OCI-LY7 (cell line): ENCODE data around the gene B3GAT3. TPM values are rescaled to one million over a fixed set of nuclear protein-coding genes. Genes with fewer than 3 reads are reported as not detected.
"Not testable (repeated sequence)": the region's sequence is repeated elsewhere in the genome, so short reads cannot be mapped to it uniquely, and the experiment has no call there.

Source experiments
- BruUV-seq: library from RNA; stranded (reverse); fragments of 400-500 nt; replicated peaks from 2 replicates; lab custom pipeline; 2021; lab: Mats Ljungman, UMichigan
- CTCF ChIA-PET: fragments of 300-600 bp; sonication (Branson Sonifier 250); formaldehyde crosslinking; loops from one replicate; lab custom pipeline; 2022; ENCODE audit warnings: antibody characterized with exemption; ENCODE audit not compliant: unreplicated experiment; lab: Charles Lee
- POLR2A ChIA-PET: fragments of 300-600 bp; sonication (Branson Sonifier 250); formaldehyde crosslinking; loops from one replicate; lab custom pipeline; 2022; ENCODE audit warnings: antibody characterized with exemption; lab: Charles Lee
- DNase-seq: peaks from one replicate; pipeline ENCODE4 v3.0.0-alpha.2; 2015; ENCODE audit warnings: low spot score
- H2AFZ ChIP-seq: fragments of 200-600 bp; sonication (generic), shearing (Covaris generic); 2 replicates; pipeline ENCODE4 v1.6.1; 2014; ENCODE audit warnings: mild to moderate bottlenecking, antibody characterized with exemption, low read length, moderate library complexity
- H3K27ac ChIP-seq: fragments of 200-600 bp; sonication (generic); 2 replicates; pipeline ENCODE4 v1.5.1; 2014; ENCODE audit warnings: mixed run types, low read depth, mild to moderate bottlenecking, moderate library complexity, low read length, inconsistent platforms; ENCODE audit not compliant: poor library complexity, severe bottlenecking
- H3K36me3 ChIP-seq: fragments of 200-600 bp; sonication (generic); 2 replicates; pipeline ENCODE4 v1.6.1; 2014; ENCODE audit warnings: mild to moderate bottlenecking, antibody characterized with exemption, low read length, moderate library complexity, mixed read lengths; ENCODE audit not compliant: insufficient read depth
- H3K4me1 ChIP-seq: fragments of 200-600 bp; sonication (generic); 2 replicates; pipeline ENCODE4 v1.5.1; 2014; ENCODE audit warnings: mild to moderate bottlenecking, low read length; ENCODE audit not compliant: insufficient read depth, poor library complexity, severe bottlenecking
- H3K4me2 ChIP-seq: fragments of 200-600 bp; sonication (generic); 2 replicates; pipeline ENCODE4 v1.6.1; 2014; ENCODE audit warnings: mild to moderate bottlenecking, low read length
- H3K4me3 ChIP-seq: fragments of 200-600 bp; sonication (generic); 2 replicates; pipeline ENCODE4 v1.5.1; 2014; ENCODE audit warnings: mild to moderate bottlenecking, low read depth, low read length; ENCODE audit not compliant: poor library complexity, severe bottlenecking
- H3K79me2 ChIP-seq: fragments of 200-600 bp; sonication (generic); 2 replicates; pipeline ENCODE4 v1.6.1; 2016; ENCODE audit warnings: low read depth, mild to moderate bottlenecking, low read length, moderate library complexity, mixed read lengths; ENCODE audit not compliant: insufficient read depth
- H3K9me2 ChIP-seq: fragments of 200-600 bp; sonication (generic); 2 replicates; pipeline ENCODE4 v1.6.1; 2016; ENCODE audit warnings: mild to moderate bottlenecking, low read length, mixed read lengths; ENCODE audit not compliant: insufficient read depth
- H3K9me3 ChIP-seq: fragments of 200-600 bp; sonication (generic); 2 replicates; pipeline ENCODE4 v1.6.1; 2014; ENCODE audit warnings: mild to moderate bottlenecking, mixed run types, low read length, mixed read lengths
- H4K20me1 ChIP-seq: fragments of 200-600 bp; sonication (generic); 2 replicates; pipeline ENCODE4 v1.6.1; 2014; ENCODE audit warnings: mild to moderate bottlenecking, antibody characterized with exemption, low read length, moderate library complexity, mixed read lengths; ENCODE audit not compliant: insufficient read depth
- CTCF ChIP-seq: fragments of 200-600 bp; sonication (generic); conservative IDR thresholded peaks from 2 replicates; pipeline ENCODE4 v1.5.1; 2014; ENCODE audit warnings: mild to moderate bottlenecking, antibody characterized with exemption, low read length, moderate library complexity, mixed read lengths
- EZH2phosphoT487 ChIP-seq: fragments of 200-600 bp; sonication (generic); IDR thresholded peaks from 2 replicates; pipeline ENCODE4 v1.6.1; 2018; ENCODE audit warnings: low read depth, borderline replicate concordance, mild to moderate bottlenecking, mixed run types, antibody characterized with exemption, low read length, moderate library complexity, mixed read lengths
- intact Hi-C: fragments of 100-400 bp; cut with micrococcal nuclease; formaldehyde crosslinking; loops from one replicate; pipeline ENCODE4 v1.10.0; 2022; ENCODE audit not compliant: unreplicated experiment
- total RNA-seq, 2 experiments: library from RNA; depleted of rRNA in 1 of 2; stranded (reverse); fragments of >200 nt in 1 of 2; shearing (Covaris generic) in 1 of 2; gene quantifications; 2 replicates each; pipeline ENCODE4 v1.2.3, GENCODE V29; 2014 to 2022

B3GAT3 gene
- total RNA-seq, 2 experiments from 2014 or later = 71.3 to 74.3 TPM

DNA sequence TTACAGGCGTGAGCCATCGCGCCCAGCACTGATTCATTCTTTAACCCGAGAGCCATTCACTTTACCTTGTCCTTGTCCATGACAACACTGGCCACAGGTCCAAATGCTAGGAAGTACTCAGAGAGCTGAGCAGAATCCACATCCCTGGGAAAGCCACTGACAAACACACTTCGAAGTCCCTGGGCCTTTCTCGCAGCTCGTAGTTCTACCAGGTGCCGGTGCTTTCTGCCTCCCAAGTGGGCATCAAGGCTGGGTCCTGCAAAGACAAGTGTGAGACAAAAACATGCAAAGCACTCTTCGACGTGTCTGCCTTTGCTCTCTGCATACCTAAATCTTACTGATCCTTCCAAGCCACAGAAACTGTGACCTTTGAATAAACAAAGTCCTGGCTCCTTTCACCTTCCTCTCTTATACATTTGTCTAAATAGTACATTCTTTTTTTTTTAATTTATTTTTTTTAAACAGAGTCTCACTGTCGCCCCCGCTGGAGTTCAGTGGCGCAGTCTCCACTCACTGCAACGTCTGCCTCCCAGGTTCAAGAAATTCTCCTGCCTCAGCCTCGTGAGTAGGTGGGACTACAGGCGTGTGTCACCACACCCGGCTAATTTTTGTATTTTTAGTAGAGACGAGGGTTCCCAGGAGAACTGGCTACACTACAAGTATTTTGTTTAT is 32.7 kb downstream of the B3GAT3 start:
- Histone ChIP-seq H3K9me2 (no peaks in the 10 kb centered on the region), H2AFZ (no peak overlapping the region), H3K4me3 (no peak overlapping the region), H3K4me2 (peak overlapping the region; percentile 66), H3K36me3 (peaks cover 67% of the 10 kb centered on the region), H3K4me1 (peaks cover 33% of the 10 kb centered on the region), H4K20me1 (no peaks in the 10 kb centered on the region), H3K79me2 (peaks cover 25% of the 10 kb centered on the region; the same call in 1 of the 2 replicates), H3K27ac (no peak overlapping the region), H3K9me3 (no peaks in the 10 kb centered on the region)
- CTCF ChIA-PET = no interaction called here
- BruUV-seq = no TSS peak
- DNase-seq = no peak
- TF ChIP-seq CTCF (peak; percentile 71), EZH2phosphoT487 (no peak)
- POLR2A ChIA-PET = interaction anchor here (1.1 to 1.8 kb wide), 2 partner anchors 15 to 76 kb away, joined by 4 to 5 read pairs; partner anchors contain the start of genes C11orf98, CSKMT and EEF1G
- intact Hi-C loops = no loop called here

GRCh38 chr11:62585356-62585755 is 36.4 kb downstream of the B3GAT3 start:
- BruUV-seq, H3K9me2 ChIP-seq, DNase-seq, intact Hi-C loops, H3K27ac ChIP-seq, H3K9me3 ChIP-seq, CTCF ChIA-PET, H4K20me1 ChIP-seq, H3K4me3 ChIP-seq, H3K4me2 ChIP-seq, H2AFZ ChIP-seq: not testable (repeated sequence)
- POLR2A ChIA-PET = interaction anchor here (1.3 to 1.4 kb wide), 2 partner anchors 11 to 121 kb away, joined by 5 read pairs; partner anchors contain the start of gene EEF1G
- peaks cover 10% of the 10 kb centered on the region for H3K4me1 ChIP-seq
- peaks cover 16% of the 10 kb centered on the region; the same call in 1 of the 2 replicates for H3K79me2 ChIP-seq
- H3K36me3 ChIP-seq = peaks cover 84% of the 10 kb centered on the region

GRCh38 chr11:62581735-62582134 is 40.1 kb downstream of the B3GAT3 start:
- H3K79me2 ChIP-seq, H3K9me3 ChIP-seq, H3K4me3 ChIP-seq, H3K4me2 ChIP-seq, H3K4me1 ChIP-seq, H3K9me2 ChIP-seq, DNase-seq, H2AFZ ChIP-seq, H3K27ac ChIP-seq, intact Hi-C loops, BruUV-seq, CTCF ChIA-PET, H4K20me1 ChIP-seq: not testable (repeated sequence)
- H3K36me3 ChIP-seq = peaks cover 93% of the 10 kb centered on the region
- POLR2A ChIA-PET = interaction anchor here (0.7 kb wide), 1 partner anchor 59 kb away, joined by 3 read pairs; no protein-coding TSS in a partner anchor
